Measurements from ENCODE around the gene AMMECR1L.

Gene AMMECR1L

GRCh38 chr2:127874378-127875269, 11.1 kb downstream of the AMMECR1L start:
- CTCF ChIA-PET: interaction anchor here (0.7 to 1.5 kb wide), 3 partner anchors 10 to 1576 kb away, joined by 3 to 5 read pairs (median 3); no protein-coding TSS in a partner anchor
- H3K36me3 Mint-ChIP-seq: peaks cover 36% of the 10 kb centered on the region
- no peaks in the 10 kb centered on the region for H3K27me3 Mint-ChIP-seq
- H3K4me1 Mint-ChIP-seq: peaks cover 31% of the 10 kb centered on the region
- peak overlapping the region; percentile 73 for H3K27ac Mint-ChIP-seq
- no peaks in the 10 kb centered on the region for H3K9me3 Mint-ChIP-seq
- no peak overlapping the region for H3K4me3 Mint-ChIP-seq
- DNase-seq: peak; percentile 40

GRCh38 chr2:127873707-127874303, 12.0 kb downstream of the AMMECR1L start:
- peak overlapping the region; percentile 36 for H3K27ac Mint-ChIP-seq
- H3K27me3 Mint-ChIP-seq: no peaks in the 10 kb centered on the region
- H3K36me3 Mint-ChIP-seq: peaks cover 37% of the 10 kb centered on the region
- no peaks in the 10 kb centered on the region for H3K9me3 Mint-ChIP-seq
- peaks cover 27% of the 10 kb centered on the region for H3K4me1 Mint-ChIP-seq
- no peak for DNase-seq
- CTCF ChIA-PET: no interaction called here
- H3K4me3 Mint-ChIP-seq: no peak overlapping the region

DNA sequence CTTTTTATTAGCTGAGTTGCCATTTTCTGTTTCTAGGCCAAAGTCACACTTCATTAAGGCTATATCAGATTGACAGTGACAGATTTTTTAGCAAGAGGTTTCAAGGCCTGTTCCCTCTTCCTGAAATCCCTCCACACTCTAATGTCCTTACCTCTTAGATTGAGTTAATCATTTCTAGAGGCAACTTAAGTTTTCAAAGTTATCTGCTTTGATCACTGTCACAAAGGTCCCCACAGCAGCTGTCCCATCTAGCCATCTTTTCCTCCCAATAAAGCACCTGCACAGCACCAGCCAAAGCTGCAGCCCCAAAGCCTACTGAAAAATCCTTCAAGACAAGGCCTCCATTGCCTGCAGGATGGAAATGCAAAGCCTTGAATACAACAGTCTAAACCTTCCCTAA, 13.4 kb downstream of the AMMECR1L start:
- no peaks in the 10 kb centered on the region for H3K27me3 Mint-ChIP-seq
- H3K4me1 Mint-ChIP-seq: peaks cover 20% of the 10 kb centered on the region
- DNase-seq: no peak
- no peak overlapping the region for H3K27ac Mint-ChIP-seq
- H3K9me3 Mint-ChIP-seq: no peaks in the 10 kb centered on the region
- H3K36me3 Mint-ChIP-seq: peaks cover 46% of the 10 kb centered on the region
- no peak overlapping the region for H3K4me3 Mint-ChIP-seq
- CTCF ChIA-PET: no interaction called here

GRCh38 chr2:127865926-127866325, 19.8 kb downstream of the AMMECR1L start:
- no peak for DNase-seq
- Mint-ChIP-seq H3K4me1 (no peaks in the 10 kb centered on the region), H3K36me3 (peaks cover 53% of the 10 kb centered on the region), H3K27ac (no peak overlapping the region), H3K27me3 (no peaks in the 10 kb centered on the region), H3K4me3 (no peak overlapping the region), H3K9me3 (no peaks in the 10 kb centered on the region)
- CTCF ChIA-PET: no interaction called here

DNA sequence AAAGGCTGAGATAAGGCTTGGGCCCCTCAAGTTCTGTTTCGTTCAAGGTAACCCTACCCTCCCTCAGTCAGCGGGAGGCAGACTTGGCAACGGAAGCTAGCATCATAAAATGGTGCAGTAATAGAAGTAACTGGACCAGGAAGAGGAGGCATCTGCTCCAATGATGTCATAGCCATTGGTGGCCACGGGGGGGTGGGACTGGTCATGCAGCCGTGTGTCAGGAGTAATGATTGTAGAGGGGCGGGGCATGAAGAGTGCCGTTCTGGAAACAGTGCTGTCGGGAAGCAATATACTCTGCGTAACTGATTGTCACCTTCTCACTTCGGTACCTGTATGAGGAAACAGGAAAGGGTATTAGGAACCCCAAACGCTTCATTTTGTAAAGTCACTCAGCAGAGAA, 20.9 kb downstream of the AMMECR1L start:
- H3K4me3 Mint-ChIP-seq: no peak overlapping the region
- H3K27me3 Mint-ChIP-seq: no peaks in the 10 kb centered on the region
- H3K27ac Mint-ChIP-seq: no peak overlapping the region
- H3K9me3 Mint-ChIP-seq: no peaks in the 10 kb centered on the region
- no peak for DNase-seq
- H3K36me3 Mint-ChIP-seq: peaks cover 49% of the 10 kb centered on the region
- H3K4me1 Mint-ChIP-seq: peaks cover 3% of the 10 kb centered on the region
- CTCF ChIA-PET: no interaction called here

- H3K9me3 Mint-ChIP-seq: no peaks in the 10 kb centered on the region
- CTCF ChIA-PET: no interaction called here
These were observed 23.5 kb downstream of the AMMECR1L start for GRCh38 chr2:127862228-127862627.

DNA sequence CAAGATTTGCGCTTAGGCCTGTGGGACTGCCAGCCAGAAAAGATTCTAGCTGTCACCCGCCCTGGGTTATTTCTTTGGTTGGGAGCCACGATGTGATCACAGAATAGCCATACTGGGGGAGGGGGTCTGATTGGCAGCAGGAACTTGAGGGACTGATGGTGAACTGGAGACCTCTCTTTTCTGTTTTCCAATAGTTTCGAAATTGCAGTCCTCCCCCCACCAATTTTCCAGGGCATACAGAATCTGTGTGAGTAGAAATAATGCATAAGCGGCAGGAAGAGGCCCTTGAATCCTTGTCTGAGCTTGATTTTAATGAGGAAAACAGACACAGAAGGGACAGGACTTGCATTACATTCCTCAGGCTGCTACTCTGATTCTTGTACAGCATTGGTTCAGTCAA, 25.6 kb downstream of the AMMECR1L start:
- no peak overlapping the region for H3K4me3 Mint-ChIP-seq
- CTCF ChIA-PET: no interaction called here
- peaks cover 29% of the 10 kb centered on the region for H3K36me3 Mint-ChIP-seq
- DNase-seq: no peak
- H3K9me3 Mint-ChIP-seq: no peaks in the 10 kb centered on the region
- H3K27ac Mint-ChIP-seq: no peak overlapping the region
- peaks cover 32% of the 10 kb centered on the region for H3K4me1 Mint-ChIP-seq
- no peaks in the 10 kb centered on the region for H3K27me3 Mint-ChIP-seq

More at GRCh38 chr2:127862228-127862627, 23.5 kb downstream of the AMMECR1L start:
- H3K4me1 Mint-ChIP-seq: peaks cover 18% of the 10 kb centered on the region
- H3K27me3 Mint-ChIP-seq: no peaks in the 10 kb centered on the region
- peaks cover 36% of the 10 kb centered on the region for H3K36me3 Mint-ChIP-seq
- no peak overlapping the region for H3K4me3 Mint-ChIP-seq
- DNase-seq: no peak
- no peak overlapping the region for H3K27ac Mint-ChIP-seq

DNA sequence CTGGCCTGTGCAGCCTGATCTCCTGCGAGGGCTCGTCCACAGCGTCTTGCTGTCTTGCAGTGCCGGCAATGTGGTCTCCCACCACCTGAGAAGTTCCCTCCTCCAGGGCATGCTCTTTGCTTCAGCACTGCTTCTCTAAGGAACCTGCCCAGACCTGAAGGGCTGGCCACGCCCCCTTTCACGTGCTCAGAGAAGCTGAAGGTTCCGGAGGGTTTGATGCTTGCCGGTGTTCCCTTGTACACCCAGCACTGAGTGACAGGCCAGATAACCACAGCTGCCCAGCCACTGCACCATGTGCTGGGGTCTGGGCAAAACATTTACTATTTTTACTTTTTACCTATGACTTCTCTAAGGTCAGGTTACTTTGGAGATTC, 26.1 kb downstream of the AMMECR1L start:
- CTCF ChIA-PET: no interaction called here
- Mint-ChIP-seq H3K27ac (no peak overlapping the region), H3K36me3 (peaks cover 25% of the 10 kb centered on the region), H3K27me3 (no peaks in the 10 kb centered on the region), H3K4me1 (peaks cover 36% of the 10 kb centered on the region), H3K4me3 (peak overlapping the region; percentile 60), H3K9me3 (no peaks in the 10 kb centered on the region)
- peak; percentile 78 for DNase-seq

DNA sequence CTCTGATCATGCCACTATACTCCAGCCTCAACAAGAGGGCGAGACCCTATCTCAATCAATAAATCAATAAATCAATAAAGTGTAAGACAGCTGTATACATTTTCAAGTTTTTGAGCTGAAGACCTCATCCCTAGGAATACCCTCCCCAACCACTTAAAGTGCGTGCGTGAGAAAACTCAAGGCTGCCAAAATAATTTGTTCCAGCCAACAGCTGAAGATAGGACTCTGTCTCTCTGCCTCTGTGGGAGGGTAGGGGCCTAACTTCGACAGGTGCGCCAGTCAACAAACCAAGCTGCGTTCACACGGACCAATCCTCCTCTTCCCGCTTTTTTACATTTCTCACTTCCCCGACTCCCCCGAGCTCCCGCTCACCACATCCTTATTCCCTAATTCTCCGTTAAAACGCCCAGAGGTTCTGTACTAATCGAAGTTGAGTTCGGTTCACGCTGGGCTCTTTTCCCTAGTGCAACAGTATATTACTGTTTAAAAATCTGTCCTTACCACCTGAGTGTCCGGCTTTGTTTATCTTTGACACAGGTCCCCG, 28.4 kb downstream of the AMMECR1L start:
- H3K4me1 Mint-ChIP-seq: peaks cover 53% of the 10 kb centered on the region
- CTCF ChIA-PET: interaction anchor here (0.7 to 0.9 kb wide), 2 partner anchors 18 to 27 kb away, joined by 3 to 5 read pairs; no protein-coding TSS in a partner anchor
- H3K36me3 Mint-ChIP-seq: peaks cover 18% of the 10 kb centered on the region
- no peaks in the 10 kb centered on the region for H3K27me3 Mint-ChIP-seq
- peak overlapping the region; percentile 86 for H3K27ac Mint-ChIP-seq
- DNase-seq: peak; percentile 40
- H3K4me3 Mint-ChIP-seq: peak overlapping the region; percentile 89
- no peaks in the 10 kb centered on the region for H3K9me3 Mint-ChIP-seq

- peaks cover 35% of the 10 kb centered on the region for H3K36me3 Mint-ChIP-seq
- no peak for DNase-seq
- H3K9me3 Mint-ChIP-seq: no peaks in the 10 kb centered on the region
- CTCF ChIA-PET: no interaction called here
- peaks cover 43% of the 10 kb centered on the region for H3K4me1 Mint-ChIP-seq
- H3K4me3 Mint-ChIP-seq: no peak overlapping the region
- no peak overlapping the region for H3K27ac Mint-ChIP-seq
- H3K27me3 Mint-ChIP-seq: no peaks in the 10 kb centered on the region
These were observed 32.1 kb downstream of the AMMECR1L start for GRCh38 chr2:127853671-127854070.

GRCh38 chr2:127852388-127852787, 33.4 kb downstream of the AMMECR1L start:
- CTCF ChIA-PET: no interaction called here
- H3K36me3 Mint-ChIP-seq: peaks cover 37% of the 10 kb centered on the region
- H3K27ac Mint-ChIP-seq: no peak overlapping the region
- no peaks in the 10 kb centered on the region for H3K9me3 Mint-ChIP-seq
- H3K27me3 Mint-ChIP-seq: no peaks in the 10 kb centered on the region
- peaks cover 36% of the 10 kb centered on the region for H3K4me1 Mint-ChIP-seq
- no peak for DNase-seq
- no peak overlapping the region for H3K4me3 Mint-ChIP-seq

- Mint-ChIP-seq H3K4me3 (no peak overlapping the region), H3K27me3 (no peaks in the 10 kb centered on the region), H3K9me3 (no peaks in the 10 kb centered on the region), H3K36me3 (peaks cover 49% of the 10 kb centered on the region), H3K27ac (no peak overlapping the region), H3K4me1 (peaks cover 5% of the 10 kb centered on the region)
- CTCF ChIA-PET: interaction anchor here (0.6 kb wide), 1 partner anchor 220 kb away, joined by 3 read pairs; no protein-coding TSS in a partner anchor
- DNase-seq: no peak
These were observed 37.8 kb downstream of the AMMECR1L start for GRCh38 chr2:127847931-127848330.

GRCh38 chr2:127844973-127845372, 40.8 kb downstream of the AMMECR1L start:
- Mint-ChIP-seq H3K27ac (no peak overlapping the region), H3K4me3 (no peak overlapping the region), H3K36me3 (peaks cover 39% of the 10 kb centered on the region), H3K9me3 (no peaks in the 10 kb centered on the region), H3K27me3 (no peaks in the 10 kb centered on the region), H3K4me1 (peaks cover 4% of the 10 kb centered on the region)
- CTCF ChIA-PET: no interaction called here
- DNase-seq: no peak

- Mint-ChIP-seq H3K36me3 (peaks cover 29% of the 10 kb centered on the region), H3K4me1 (peaks cover 4% of the 10 kb centered on the region), H3K9me3 (no peaks in the 10 kb centered on the region), H3K4me3 (no peak overlapping the region), H3K27ac (no peak overlapping the region), H3K27me3 (no peaks in the 10 kb centered on the region)
- DNase-seq: no peak
- CTCF ChIA-PET: no interaction called here
These were observed 42.1 kb downstream of the AMMECR1L start for GRCh38 chr2:127843677-127844076.
